ENCODE results near the gene INF2.
A peak's percentile ranks its signal among the peaks of the same experiment; 100 is the strongest.
"Not testable (repeated sequence)": the region's sequence is repeated elsewhere in the genome, so short reads cannot be mapped to it uniquely, and the experiment has no call there.

Gene INF2

DNA sequence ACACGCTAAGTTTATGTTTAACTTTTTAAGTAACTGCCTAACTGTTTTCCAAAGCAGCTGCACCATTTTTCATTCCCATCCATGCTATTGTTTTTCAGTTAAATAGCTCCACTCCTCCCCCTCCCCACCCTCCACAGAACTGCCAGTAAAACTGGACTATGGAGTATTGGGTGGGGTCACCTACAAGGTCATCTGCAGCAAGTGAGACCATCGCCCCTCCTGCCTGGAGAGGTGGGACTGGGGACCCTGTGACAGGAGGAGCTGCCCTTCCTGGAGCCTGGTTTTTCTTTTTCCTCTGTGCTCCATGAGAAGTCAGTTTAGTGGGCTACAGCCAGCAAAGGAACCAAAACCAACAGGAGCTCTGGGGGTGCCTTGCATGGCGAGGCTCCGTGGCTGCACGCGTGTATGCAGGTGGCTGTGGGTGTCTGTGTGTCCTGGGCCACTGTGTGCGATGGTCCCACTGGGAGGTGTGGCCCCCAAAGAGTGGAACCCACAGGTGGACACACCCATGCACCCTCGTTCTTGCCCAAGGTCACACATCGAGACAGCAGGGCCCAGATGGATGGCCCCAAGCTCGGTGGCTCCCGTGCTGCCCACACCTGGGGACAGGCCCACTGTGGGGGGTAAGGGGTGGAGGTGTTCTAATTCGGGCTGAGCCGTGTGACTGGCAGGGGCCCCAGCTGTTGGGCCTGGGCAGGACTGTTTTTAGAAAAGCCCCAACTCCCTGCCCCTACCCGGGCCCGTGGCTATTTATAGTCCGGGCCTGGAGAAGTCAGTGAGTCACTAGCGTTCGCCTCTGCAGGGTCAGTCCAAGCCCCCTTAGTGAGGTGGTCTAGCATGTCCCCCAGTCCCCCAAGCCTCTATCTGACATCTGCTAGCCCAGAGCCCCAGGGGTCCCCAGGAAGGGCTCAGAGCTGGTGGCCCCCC is 32.4 kb downstream of the INF2 start:
- DNase-seq (ENCODE audit: low read depth), result no peak

DNA sequence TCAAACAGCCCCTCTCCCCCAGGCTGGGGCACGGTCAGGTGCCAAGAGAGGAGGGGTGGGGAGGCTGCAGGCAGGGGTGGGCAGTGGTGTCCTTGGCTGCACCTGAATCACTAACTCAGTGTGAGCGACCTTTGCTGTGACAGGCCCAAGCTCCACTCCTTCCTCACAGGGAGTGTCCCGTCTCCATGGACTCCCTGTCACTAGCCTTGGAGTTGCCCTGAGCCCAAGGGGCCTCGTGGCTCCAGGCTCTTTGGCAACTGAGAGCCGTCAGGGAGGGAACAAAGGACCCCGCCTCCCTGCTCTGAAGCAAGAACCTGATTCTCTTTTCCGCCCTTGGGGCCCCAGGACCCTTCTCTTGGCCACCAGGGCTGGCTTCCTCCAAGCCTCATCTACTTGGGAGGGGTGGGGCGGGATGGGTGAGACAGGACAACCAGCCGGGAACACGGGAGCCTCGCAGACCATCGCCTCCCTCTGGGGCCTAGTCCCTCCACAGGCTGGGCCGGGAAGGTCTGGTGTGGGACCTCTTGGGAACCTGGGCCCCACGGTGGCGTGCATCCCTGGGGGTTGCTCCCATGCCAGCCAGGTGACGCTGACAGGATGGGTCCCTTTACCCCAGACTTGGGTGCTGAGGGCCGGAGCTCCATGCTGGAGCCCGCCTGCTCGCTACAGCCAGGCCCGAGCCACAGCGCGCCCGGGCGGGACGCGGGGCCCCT is 33.7 kb downstream of the INF2 start:
- no peak for DNase-seq (ENCODE audit: low read depth)

DNA sequence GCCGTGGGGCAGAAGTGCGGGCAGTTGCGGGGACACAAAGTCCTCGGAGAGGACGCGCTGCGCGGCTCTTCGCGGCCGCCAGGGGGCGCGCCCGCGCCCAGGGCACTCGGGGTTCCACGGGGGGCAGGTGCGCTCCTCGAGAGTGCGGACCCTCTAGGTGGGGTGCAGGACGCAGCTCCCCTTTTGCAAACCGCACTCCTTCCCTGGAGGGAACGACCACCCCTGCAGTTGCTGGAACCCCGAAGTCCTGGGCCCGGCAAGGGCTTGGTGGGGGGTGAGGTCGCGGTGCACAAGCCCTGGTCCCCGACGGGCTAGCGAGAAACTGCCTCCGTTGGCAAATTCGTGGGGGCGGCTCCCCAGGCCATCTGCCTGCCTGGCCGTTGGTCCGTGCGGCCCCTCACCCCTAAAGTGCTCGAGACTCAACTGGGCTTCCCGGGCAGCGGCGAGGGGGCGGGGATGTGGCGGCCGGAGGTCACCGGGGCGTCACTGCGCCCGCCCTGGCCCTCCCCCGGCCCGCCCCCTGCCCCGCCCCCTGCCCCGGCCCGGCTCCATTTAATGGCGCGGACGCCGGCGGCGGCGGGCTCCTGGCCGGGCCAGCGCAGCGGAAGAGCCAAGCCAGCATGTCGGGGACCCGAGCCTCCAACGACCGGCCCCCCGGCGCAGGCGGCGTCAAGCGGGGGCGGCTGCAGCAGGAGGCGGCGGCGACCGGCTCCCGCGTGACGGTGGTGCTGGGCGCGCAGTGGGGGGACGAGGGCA is 34.4 kb downstream of the INF2 start, which contains the start of gene ADSS1:
ADSS1 (plus strand) TSS at position 579 of the 756 bp plus-strand sequence; CDS start at position 621, 42 bp downstream.
- DNase-seq (ENCODE audit: low read depth), result peak; percentile 34

DNA sequence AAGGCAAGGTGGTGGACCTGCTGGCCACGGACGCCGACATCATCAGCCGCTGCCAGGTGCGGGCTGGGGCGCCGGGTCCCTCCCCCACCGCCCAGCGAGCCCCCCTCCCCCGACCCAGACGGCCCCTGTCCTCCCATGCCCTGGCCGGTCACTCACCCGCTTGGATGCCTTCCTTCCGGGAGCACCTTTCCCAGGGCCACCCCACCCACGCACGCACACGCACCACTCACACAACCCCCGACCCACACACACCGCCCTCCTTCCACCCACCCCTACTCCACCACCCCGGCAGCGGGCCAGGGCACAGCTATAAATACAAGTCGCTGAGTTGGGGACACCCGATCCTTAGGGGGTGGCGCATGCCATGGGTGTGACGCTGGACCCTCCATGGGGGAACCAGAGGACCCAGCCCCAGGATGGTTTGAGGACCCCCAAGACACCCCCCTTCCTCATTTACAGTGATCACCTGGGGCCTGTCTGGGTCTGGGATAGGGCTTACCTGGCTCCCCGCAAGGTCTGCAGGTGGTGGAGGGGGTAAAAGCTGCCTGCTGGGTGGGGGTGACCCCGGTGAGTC is 35.1 kb downstream of the INF2 start:
- DNase-seq (ENCODE audit: low read depth), result no peak

DNA sequence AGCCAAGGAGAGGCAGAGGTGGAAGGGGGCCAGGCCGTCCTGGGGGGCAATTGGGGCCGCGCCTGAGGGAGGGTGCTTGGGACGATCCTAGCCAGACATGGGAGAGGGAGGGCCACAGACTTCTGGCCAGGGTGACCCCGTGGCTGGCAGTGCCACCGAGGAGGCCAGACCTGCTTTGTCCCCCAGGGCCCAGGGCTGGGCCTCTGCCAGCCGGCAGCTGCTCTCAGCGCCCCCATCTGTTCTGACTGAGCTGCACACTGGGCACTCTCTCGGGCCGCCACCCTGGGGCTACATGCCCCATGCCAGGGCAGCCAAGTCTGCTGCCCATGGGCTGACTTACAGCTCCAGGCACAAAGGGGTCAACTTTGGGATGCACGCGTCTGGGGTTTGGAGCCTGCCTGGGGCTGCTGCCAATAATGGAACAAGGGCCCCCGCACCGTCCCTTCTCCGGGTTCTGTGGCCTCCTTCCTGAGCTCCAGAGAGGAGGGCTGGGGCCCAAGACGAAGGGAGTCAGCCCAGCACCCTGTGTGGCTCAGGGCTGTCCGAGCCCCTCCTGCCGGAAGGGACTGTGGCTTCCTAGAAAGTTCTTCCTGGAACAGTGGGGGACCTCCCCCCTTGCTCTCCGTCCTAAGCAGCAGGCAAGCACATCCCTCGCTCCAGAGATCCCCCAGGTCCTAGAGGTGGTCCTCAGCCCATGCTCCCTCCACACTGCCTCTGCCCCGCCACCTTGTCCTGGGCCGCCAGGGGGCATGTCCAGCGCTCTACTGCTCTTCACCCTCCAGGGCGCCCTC is 35.8 kb downstream of the INF2 start:
- DNase-seq (ENCODE audit: low read depth), result no peak

DNA sequence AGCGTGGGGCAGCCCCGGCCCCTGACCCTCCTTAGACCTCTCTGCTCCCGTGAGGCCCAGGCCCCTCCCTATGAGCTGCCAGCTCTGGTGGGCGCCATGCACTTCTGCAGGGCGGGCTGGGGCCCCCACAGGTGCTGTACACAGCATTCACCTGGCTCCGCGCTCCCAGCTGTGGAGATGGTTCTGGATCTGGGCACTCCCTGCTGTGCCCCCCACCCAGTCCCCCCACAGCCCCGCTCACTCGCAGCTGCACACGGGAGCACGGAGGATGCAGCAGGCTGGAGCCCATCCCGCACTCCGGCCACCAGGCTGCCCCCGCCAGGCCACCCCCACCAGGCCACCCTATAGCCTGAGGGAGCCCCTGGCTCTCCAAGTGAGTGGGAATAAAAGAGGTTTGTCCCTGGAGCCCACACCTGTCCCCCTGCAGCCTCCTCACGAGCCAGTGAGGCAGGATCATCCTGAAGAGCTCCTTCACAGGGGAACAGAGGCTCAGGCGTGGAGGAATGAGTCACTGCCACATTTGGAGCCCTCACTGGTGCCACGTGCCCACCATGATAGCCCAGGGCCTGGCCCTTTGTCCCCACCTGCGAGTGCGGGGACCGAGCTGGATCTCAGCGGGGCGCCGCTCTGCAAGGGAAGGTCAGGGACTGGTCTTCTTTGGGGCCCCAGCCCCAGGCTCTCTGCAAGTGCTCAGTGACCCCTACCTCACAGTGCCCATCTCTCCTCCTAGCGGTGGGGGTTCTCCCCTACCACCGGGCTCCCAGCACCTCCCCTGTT is 36.5 kb downstream of the INF2 start:
- no peak for DNase-seq (ENCODE audit: low read depth)

DNA sequence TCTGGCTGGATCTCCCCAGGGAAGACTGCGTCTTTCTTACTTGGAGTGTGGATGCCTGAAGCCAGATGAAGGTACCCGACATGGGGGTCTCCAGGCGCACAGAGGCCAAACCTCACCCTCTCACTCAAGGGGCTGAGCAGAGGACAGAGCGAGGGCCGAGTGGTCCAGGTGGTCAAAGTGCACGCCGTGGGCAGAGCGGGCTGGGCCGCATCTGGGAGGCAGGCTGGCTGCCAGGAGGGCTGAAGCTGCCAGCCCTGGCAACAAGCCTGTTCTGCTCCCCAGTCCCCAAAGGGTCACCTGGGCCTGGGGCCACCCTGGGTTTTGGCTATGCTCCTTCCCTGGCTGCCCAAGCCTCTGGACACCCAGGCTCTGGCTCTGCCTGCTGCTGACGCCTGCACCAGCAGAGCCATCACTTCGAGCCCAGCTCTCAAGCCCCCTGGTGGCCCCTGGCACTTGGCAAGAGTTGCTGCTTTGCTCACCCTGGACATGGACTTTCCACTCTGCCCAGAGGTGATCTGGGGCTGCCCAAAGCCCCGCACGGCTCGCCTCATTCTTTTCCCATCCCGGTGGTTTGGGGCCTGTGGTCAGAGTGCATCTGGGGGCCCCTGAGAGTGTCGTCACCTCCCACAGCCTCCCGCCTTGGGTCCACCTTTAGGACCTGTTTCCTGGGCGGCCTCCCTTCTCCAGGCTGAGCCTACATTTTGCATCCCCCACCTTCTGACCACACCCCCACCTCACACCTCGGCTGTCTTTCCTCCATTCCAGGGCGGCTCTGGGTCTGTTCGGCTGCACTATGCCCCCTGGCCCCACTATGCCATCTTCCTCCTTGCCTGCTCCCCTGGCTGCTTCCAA is 37.4 kb downstream of the INF2 start:
- DNase-seq (ENCODE audit: low read depth), result no peak

DNA sequence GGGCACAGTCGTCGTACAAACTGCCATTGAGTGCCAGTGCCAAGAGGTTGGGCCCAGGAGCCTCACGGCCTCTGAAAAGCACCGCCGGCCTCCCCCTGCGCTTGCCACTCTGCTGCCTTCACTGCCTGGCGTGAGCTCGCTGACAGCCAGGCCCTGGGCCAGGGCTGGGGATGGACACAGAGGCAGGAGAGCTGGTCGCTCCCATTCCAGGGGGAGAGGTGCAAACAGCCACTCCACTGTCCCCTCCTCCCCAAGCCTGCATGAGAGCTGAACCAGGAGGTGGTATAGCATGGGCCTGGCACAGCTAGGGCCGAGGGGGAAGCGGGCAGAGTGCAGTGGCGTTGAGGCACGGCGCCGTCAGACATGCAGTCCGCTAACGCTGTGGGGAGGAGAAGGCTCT is 39.2 kb downstream of the INF2 start:
- DNase-seq (ENCODE audit: low read depth), result no peak

DNA sequence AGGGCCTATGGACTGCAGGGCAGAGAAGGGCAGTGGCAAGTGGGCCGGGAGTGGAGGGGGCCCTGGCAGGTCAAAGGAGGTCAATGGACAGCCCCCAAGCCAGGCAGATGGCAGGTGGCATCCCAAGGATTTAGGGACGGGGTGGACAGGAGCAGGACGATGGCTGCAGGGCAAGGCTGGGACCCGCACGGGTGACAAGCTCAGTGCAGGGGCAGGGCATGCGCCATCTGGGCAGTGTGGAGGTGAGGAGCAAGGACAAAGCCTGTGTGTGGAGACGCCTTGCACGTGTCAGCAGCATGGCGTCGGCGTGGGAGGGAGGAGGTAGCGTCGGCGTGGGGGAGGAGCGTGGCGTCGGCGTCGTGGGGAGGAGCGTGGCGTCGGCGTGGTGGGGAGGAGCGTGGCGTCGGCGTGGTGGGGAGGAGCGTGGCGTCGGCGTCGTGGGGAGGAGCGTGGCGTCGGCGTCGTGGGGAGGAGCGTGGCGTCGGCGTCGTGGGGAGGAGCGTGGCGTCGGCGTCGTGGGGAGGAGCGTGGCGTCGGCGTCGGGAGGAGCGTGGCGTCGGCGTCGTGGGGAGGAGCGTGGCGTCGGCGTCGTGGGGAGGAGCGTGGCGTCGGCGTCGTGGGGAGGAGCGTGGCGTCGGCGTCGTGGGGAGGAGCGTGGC is 39.9 kb downstream of the INF2 start:
- not testable (repeated sequence) for DNase-seq (ENCODE audit: low read depth)

DNA sequence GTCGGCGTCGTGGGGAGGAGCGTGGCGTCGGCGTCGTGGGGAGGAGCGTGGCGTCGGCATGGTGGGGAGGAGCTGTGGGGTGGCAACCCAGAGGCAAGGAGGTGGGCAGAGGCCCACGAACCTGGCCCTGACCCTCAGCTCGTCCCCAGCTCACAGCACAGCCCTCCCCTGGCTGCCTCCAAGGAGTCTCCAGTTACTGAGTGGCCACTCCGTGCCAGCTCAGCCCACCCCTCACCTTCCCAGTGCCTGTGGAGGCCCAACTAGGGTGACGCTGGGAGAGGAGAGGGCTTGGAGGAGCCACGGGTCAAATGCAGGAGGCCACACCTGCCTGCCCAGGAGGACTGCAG is 40.4 kb downstream of the INF2 start:
- DNase-seq (ENCODE audit: low read depth), result no peak

DNA sequence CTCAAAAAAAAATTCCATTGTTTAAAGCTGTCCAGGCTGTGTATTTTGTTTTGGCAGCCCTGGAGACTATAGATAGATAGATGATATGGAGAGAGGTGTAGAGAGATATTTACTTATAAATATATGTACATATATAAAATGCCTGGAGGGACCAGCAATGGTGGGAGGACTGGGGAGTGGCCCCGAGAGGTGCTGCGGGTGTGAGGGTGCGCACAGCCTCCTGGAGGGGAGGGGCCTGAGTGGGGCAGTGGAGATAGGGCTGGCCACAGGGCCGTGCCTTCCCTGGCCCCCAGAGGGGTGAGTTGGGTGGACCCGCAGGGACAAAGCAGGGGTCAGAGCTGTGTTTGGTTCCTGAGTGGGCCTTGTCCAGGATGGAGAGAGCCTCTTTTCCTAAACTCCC is 41.1 kb downstream of the INF2 start:
- DNase-seq (ENCODE audit: low read depth), result no peak

DNA sequence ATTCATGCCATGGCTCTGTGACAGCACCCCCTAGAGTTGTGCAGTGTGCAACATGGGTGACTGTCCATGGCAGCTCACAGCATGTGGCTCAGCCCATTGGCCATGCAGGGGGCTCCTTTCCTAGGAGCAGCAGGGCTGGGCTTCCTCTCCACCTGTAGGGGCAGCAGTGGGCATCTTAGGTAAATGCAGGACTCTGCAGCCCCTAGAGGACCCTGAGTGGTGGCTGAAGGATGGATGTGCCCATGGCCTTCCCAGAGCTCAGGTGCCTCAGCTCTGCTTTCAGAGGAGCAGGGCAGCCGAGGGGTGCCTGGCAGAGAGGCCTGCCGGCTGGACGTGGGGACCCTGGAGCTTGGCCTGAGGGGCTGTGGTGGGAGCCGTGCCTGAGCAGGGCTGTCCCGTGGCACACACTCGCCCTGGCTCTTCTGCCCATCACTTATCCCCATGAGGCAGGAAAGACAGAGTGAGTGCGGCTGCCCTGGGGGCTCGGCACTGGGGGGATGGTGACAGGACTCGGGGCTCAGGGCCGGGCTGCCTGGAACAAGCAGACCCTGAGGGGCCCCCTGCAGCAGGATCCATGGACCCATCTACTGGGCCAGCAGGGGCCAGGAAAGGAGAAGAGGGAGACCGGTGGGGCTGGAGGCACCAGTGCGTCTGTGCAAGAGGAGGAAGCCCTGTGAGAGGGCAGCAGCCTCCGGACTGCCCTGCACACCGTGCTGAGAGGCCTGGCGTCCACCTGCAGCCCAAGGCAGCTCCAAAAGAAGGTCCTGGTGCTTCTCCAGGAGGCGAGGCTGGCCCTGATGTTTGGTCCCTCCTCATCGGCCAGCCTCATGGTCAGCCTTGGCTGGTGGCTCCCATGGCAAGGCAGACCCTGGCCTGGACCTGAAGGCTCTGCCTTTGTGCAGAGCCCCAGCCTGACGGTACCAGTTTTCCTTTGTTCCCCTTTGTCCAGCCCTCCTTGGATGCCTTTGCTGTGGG is 42.2 kb downstream of the INF2 start:
- no peak for DNase-seq (ENCODE audit: low read depth)

DNA sequence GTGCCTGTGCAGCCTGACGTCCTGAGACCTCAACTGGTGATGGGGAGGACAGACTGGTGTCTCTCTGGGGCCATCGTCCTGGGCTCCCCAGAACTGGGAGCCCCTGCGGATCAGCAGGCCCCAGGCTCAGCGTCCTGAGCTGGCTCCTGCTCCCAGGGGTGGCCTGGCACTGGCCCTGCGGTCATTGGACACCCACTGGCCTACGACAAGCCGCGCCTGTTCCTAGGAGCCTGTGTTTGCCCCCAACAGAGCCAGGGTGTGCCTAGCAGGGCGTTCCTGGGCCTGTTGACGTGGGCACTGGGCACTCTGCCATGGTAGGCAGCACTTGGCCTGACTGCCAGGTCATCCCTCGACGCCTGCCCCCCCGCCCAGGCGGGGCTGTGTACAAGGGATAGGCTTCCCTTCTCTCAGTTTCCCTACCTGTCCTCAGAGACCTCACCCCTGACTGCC is 43.0 kb downstream of the INF2 start:
- DNase-seq (ENCODE audit: low read depth), result no peak

DNA sequence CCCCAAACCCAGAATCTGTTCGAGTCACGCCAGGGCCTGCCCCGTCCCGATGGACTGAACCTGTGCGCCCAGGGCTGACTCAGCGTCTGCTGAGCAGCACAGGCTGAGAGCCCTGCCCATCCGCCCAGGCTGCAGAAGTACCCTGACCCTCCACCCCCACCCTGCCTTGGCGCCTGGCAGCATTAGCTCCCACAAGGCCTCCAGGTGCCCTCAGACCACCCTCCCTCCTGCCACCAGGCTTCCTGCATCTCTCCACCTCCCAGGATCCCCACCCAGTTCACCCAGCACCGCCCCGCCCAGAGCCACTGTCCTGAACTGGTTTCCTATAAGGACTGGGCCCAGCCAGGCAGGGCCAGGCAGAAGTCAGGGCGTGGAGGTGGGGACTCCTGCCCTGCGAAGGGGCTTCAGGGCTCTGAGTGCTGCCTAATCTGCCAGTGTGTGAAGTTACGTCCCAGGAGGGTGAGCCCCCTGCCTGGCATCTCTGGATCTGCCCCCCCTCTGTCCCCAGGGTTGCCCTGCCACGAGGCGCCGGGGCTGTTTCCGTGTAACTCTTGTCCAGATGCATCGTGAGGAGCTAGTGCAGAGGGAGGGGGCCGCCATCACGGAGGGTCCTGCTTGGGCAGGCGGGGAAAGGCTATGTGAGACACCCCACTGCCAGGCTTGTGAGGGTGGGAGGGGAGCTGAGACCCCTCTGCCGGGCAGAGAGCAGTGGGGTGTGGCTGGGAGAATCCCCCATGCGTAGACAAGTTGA is 43.7 kb downstream of the INF2 start:
- no peak for DNase-seq (ENCODE audit: low read depth)

DNA sequence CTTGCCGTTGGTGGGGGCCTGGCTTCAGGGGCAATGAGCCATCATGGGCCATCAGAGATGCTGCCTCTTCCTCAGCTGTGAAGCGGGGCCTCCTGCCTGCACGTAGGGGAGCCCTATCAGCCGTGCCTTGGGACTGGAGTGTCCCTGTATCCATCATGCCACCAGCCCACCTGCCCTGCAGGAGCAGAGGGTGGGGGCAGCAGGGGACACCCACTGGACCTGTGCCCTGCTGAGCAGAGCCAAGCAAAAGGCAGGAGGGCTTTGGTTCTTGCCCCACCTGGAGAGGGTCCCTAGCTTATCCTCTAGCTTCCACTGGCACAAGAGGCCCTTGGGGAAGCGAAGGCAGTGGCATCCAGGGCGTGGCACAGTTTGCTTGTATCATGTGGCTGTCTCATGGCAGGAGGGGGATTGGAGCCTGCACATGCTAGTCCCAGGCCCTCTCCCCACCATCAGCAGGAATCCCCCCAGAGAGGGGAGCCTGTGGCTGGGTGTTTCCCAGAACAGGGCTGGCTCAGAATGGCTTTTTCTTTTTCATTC is 44.7 kb downstream of the INF2 start:
- DNase-seq (ENCODE audit: low read depth), result no peak

DNA sequence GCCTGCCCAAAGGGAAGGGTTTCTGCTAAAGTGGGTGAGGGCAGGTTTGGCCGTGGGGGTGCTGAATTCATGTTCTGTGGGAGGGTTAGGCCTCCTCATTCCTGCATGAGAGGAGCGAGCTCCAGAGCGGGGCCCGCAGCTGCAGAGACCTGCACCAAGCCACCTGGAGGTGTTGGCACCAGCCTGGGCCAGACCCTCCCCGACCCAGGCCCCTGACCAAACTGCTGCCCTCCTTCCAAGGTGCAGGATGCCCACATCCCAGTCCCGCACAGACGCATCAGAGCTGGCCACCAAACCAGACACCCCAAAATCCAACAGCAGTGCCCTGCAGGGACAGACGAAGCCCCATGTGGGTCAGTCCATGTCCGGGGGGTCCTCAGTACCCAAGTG is 45.2 kb downstream of the INF2 start:
- no peak for DNase-seq (ENCODE audit: low read depth)
